Fibroblast of the conjunctiva (primary cell): Measurements from ENCODE around the gene EVPL.

Source experiments
- DNase-seq: peaks from one replicate; pipeline ENCODE4 v3.0.0-alpha.2; 2010; ENCODE audit warnings: low read depth

Gene EVPL

GRCh38 chr17:75959051-75959838, 67.9 kb downstream of the EVPL start:
- no peak for DNase-seq
